ENCODE measurements around the gene ZNF592.
"Not testable (repeated sequence)": the region's sequence is repeated elsewhere in the genome, so short reads cannot be mapped to it uniquely, and the experiment has no call there.

The ZNF592 gene, protein sequence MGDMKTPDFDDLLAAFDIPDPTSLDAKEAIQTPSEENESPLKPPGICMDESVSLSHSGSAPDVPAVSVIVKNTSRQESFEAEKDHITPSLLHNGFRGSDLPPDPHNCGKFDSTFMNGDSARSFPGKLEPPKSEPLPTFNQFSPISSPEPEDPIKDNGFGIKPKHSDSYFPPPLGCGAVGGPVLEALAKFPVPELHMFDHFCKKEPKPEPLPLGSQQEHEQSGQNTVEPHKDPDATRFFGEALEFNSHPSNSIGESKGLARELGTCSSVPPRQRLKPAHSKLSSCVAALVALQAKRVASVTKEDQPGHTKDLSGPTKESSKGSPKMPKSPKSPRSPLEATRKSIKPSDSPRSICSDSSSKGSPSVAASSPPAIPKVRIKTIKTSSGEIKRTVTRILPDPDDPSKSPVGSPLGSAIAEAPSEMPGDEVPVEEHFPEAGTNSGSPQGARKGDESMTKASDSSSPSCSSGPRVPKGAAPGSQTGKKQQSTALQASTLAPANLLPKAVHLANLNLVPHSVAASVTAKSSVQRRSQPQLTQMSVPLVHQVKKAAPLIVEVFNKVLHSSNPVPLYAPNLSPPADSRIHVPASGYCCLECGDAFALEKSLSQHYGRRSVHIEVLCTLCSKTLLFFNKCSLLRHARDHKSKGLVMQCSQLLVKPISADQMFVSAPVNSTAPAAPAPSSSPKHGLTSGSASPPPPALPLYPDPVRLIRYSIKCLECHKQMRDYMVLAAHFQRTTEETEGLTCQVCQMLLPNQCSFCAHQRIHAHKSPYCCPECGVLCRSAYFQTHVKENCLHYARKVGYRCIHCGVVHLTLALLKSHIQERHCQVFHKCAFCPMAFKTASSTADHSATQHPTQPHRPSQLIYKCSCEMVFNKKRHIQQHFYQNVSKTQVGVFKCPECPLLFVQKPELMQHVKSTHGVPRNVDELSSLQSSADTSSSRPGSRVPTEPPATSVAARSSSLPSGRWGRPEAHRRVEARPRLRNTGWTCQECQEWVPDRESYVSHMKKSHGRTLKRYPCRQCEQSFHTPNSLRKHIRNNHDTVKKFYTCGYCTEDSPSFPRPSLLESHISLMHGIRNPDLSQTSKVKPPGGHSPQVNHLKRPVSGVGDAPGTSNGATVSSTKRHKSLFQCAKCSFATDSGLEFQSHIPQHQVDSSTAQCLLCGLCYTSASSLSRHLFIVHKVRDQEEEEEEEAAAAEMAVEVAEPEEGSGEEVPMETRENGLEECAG (N-terminal part only)

GRCh38 chr15:84748274-84749110 lies at the start of gene ZNF592:
Gene ZNF592 (plus strand): TSS chr15:84748592. CDS start chr15:84782676, 34,084 bp downstream.
- DNase-seq = no peak

DNA sequence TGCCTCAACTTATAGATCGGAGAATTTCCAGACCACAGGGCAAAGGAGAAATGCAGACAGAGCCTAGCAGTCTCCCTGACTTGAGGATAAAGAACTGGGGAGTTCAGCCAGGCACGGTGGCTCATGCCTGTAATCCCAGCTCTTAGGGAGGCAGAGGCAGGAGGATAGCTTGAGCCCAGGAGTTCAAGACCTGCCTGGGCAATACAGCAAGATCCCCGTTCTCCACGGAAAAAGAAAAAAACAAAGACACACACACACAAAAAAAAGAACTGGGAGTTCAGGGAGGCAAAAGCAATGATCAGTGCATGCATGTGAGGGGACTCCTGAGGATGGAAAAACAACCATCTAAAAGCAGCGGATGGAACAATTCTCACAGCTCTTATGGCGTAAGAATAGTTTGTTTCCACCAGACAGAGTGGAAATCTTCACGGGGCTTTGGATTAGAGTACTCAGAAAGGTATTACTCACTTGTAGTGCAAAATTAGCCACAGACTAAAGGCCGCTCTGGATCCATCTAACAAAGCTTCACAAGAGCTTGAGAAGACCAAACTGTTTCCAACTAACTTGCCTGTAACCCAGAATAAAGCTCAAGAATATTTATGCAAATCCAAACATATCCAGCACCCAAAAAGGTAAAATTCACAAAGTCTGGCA lies 48.7 kb upstream of the ZNF592 start:
- no peak for DNase-seq

GRCh38 chr15:84702961-84703482 lies 45.4 kb upstream of the ZNF592 start:
- DNase-seq = no peak

GRCh38 chr15:84703808-84704207 lies 44.6 kb upstream of the ZNF592 start:
- no peak for DNase-seq

- DNase-seq = no peak
Observed at GRCh38 chr15:84714372-84714771, 34.0 kb upstream of the ZNF592 start.

DNA sequence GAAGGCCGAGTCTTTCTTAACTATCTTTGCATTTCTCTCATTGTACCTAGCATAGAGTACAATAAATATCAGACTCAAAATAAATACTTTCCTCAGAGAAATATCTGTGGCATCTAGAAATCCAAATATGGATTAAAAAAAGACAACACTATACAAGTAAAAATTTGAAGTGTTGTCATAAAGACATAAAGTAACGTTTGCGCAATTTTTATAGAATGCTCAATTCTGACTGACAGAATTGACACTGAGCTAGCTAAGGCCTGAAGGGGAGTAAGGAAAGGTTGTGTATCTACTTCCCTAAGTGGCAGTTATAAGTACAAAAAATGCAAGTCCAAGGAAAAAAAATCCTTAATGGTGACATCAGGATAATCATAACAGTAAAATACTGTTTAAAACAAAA lies 33.6 kb upstream of the ZNF592 start:
- DNase-seq = no peak

- no peak for DNase-seq
Observed at GRCh38 chr15:84715441-84716035, 32.9 kb upstream of the ZNF592 start.

- DNase-seq = peak; percentile 73
Observed at GRCh38 chr15:84716036-84716732, 32.2 kb upstream of the ZNF592 start, which contains the start of gene SEC11A. Gene SEC11A (minus strand): TSS chr15:84716139. CDS start chr15:84716075, 64 bp downstream.

DNA sequence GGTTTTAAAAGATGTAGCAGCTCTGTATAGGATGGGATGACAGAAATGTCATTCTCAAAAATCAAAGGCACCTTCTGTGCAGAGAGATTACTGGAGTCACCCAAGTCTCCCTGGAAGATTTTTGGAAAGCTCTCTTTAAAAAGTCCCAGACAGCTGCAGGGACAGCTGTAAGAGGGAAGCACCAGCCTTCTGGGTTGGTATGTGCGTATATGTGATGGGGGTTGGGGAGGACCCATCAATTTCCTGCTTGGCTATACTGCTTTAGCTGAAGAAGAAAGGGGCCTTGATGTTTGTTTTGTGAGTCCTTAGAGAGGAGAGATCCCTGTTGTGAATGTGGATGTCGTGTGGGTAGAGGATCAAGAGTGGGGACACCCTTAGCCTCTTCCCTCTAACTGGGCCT lies 27.0 kb upstream of the ZNF592 start:
- DNase-seq = no peak

GRCh38 chr15:84722628-84723027 lies 25.8 kb upstream of the ZNF592 start:
- no peak for DNase-seq

DNA sequence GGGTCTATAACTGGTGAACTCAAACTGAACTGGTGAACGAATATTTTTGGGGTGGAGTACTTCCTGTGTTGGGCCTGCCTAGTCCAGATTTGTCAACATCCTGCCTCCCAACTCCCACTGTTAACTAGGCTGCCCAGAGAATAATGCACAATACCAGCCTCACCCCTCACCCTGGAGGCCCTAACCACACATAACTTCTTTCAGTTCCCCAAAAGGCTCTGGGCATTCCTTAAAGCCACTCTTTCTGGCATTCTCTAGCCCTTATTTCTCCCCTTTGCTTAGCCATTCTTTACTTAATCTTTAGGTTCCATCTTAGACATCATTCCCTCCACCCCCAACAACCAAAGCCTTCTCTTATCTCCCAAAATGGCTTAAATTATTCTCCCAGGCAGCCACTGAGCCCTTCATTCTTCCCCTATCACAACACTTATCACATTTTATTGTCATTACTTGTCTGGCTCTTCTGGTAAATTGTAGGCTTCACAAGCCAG lies 23.3 kb upstream of the ZNF592 start:
- no peak for DNase-seq

DNA sequence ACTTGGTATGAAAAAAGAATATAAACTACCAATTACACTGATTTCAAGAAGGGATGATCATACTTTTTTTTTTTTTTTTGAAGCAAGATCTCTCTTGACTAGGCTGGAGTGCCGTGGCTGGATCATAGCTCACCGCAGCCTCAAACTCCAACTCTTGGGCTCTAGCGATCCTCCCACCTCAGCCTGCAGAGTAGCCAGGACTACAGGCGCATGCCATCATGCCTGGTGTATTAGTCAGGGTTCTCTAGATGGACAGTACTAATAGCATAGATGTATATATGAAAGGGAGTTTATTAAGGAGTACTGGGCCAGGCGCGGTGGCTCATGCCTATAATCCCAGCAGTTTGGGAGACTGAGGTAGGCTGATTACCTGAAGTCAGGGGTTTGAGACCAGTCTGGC lies 21.0 kb upstream of the ZNF592 start:
- no peak for DNase-seq

DNA sequence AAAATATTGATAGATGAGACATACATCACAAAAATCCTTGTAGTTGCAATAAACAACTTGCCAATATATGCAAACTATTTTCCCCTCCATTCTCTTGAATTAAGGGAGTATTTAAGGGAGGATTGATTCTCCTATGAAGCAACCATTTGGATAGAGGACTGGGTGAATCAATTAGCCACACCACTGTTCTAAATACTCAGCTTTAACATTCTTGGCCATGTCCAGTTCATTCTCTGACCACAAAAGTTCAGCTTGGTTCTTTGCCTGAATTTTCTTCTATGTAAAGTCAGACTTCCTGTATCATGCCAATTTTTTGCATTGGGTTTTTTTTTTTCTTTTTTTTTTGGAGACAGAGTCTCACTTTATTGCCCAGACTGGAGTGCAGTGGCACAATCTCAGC lies 16.6 kb upstream of the ZNF592 start:
- DNase-seq = no peak

- DNase-seq = no peak
Observed at GRCh38 chr15:84734794-84735479, 13.5 kb upstream of the ZNF592 start.

DNA sequence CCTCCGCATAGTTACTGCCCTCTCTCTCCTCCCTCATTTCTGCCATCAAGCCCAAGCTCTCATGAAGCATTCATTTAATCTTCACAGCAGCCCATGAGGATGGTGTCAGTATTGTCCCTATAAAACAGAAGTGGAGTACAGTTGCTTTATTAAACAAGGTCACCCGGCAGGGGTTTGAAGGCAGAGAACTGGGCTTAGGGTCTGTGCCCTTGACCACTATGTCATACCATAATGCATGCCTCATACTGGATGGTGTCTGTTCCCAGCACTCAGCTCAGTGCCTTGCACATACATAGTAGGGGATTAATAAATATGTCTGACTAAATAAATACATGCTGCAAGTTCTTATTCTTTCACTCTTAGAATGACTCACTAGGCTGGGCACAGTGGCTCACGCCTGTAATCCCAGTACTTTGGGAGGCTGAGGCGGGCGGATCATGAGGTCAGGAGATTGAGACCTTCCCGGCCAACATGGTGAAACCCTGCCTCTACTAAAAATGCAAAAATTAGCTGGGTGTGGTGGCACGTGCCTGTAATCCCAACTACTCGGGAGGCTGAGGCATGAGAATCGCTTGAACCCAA lies 12.8 kb upstream of the ZNF592 start:
- not testable (repeated sequence) for DNase-seq

GRCh38 chr15:84736375-84736774 lies 12.0 kb upstream of the ZNF592 start:
- no peak for DNase-seq

GRCh38 chr15:84737005-84737404 lies 11.4 kb upstream of the ZNF592 start:
- DNase-seq = no peak

DNA sequence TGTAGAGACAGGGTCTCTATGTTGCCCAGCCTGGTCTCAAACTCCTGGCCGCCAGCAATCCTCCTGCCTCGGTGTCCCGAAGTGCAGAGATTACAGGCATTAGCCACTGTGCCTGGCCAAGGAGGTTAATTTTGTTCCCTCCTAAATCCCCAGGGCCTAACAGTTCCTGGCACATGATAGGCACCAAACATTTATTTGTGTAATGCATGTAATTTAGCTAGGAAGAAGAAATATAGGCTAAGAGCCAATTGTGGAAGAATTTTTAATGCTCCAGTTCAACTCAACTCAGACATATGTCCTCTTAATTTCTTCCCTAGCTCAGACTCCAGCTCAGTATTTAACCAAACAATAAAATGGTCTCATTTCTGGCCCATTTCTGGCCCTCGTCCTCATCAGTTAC lies 7.7 kb upstream of the ZNF592 start:
- no peak for DNase-seq

DNA sequence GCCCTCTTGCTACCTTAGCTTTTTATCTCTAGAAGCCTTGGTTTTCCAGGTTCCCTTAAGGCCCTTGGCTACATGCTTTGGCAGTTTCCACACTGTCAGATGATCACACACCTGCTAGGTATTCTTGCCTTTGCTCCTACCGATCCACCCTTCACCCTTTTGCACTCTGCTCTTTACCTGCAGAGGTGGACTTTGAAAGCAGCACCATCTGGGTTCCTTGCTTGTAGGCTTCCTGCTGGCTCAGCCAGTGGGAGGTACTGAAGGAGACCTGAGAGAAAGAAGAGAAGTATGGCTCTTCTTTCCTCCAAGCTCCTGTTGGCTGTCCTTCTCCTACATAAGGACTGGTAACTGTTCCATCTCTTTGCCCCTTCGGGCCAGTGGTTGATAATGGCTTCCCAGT lies 7.3 kb upstream of the ZNF592 start:
- DNase-seq = no peak

Data from NCI-H524 treated with DMSO at 0.1 percent for 48 hours (cell line).